ENCODE data around the gene ACIN1. TPM values are rescaled to one million over a fixed set of nuclear protein-coding genes. Genes with fewer than 3 reads are reported as not detected.

Gene ACIN1
- polyA plus RNA-seq, 1 donor (not counting 4 experiments of a cell fraction or from before 2014, with no cell fraction given) = 104 TPM

GRCh38 chr14:23018107-23018506 lies 76.8 kb downstream of the ACIN1 start:
- dilution Hi-C loops (cut with MboI; ENCODE audit: extremely low pct_ligation_motif_present, low sequenced_read_pairs) = no loop called here
- DNase-seq (ENCODE audit: low read depth, low spot score) (no peak), FAIRE-seq (no peak)
- H3K36me3 ChIP-seq (ENCODE audit: control insufficient read depth in 2 of 2, extremely low read depth in 1 of 2, insufficient read depth in 2 of 2, low read length in 2 of 2) = no peaks in the 10 kb centered on the region
- no peak overlapping the region for H3K4me2 ChIP-seq (ENCODE audit: control insufficient read depth, extremely low read depth, insufficient read depth, low read depth, low read length)
- H2AFZ ChIP-seq (ENCODE audit: control insufficient read depth, low read length) = no peak overlapping the region
- H3K4me3 ChIP-seq (ENCODE audit: control insufficient read depth in 2 of 3, extremely low read depth in 1 of 3, insufficient read depth in 2 of 3, low read depth in 1 of 3, low read length in 3 of 3) = no peak overlapping the region
- no peaks in the 10 kb centered on the region for H3K79me2 ChIP-seq (ENCODE audit: control insufficient read depth, insufficient read depth, low read length)
- no peak overlapping the region for H3K9ac ChIP-seq (ENCODE audit: control insufficient read depth, extremely low read depth, insufficient read depth, low read length)
- H3K27me3 ChIP-seq (ENCODE audit: control insufficient read depth, extremely low read depth, insufficient read depth, low read length) = no peaks in the 10 kb centered on the region
- no peaks in the 10 kb centered on the region for H3K9me1 ChIP-seq (ENCODE audit: control insufficient read depth, extremely low read depth, insufficient read depth, low read length)
- H3K4me1 ChIP-seq (ENCODE audit: control insufficient read depth, extremely low read depth, insufficient read depth, low read length) = no peaks in the 10 kb centered on the region
- H3K9me3 ChIP-seq (ENCODE audit: control insufficient read depth, low read depth, low read length) = no peaks in the 10 kb centered on the region
- H4K20me1 ChIP-seq (ENCODE audit: control insufficient read depth, extremely low read depth, insufficient read depth, low read length) = no peaks in the 10 kb centered on the region
- H3K27ac ChIP-seq (ENCODE audit: control insufficient read depth, insufficient read depth, low read length) = no peak overlapping the region
- no peak for TF ChIP-seq EZH2 (IDR thresholded peaks at IDR 0.05; ENCODE audit: low read length)
- no peak for TF ChIP-seq CTCF (optimal IDR thresholded peaks at IDR 0.05 in 1 of 3, IDR thresholded peaks at IDR 0.05 in 1 of 3, conservative IDR thresholded peaks at IDR 0.05 in 1 of 3; ENCODE audit: extremely low read depth in 1 of 3, insufficient read depth in 2 of 3, low read length in 3 of 3)

GRCh38 chr14:23017091-23017490 lies 77.8 kb downstream of the ACIN1 start:
- no peak for TF ChIP-seq CTCF (optimal IDR thresholded peaks at IDR 0.05 in 1 of 3, IDR thresholded peaks at IDR 0.05 in 1 of 3, conservative IDR thresholded peaks at IDR 0.05 in 1 of 3; ENCODE audit: extremely low read depth in 1 of 3, insufficient read depth in 2 of 3, low read length in 3 of 3)
- H3K4me3 ChIP-seq (ENCODE audit: control insufficient read depth in 2 of 3, extremely low read depth in 1 of 3, insufficient read depth in 2 of 3, low read depth in 1 of 3, low read length in 3 of 3) = no peak overlapping the region
- no peak overlapping the region for H3K9ac ChIP-seq (ENCODE audit: control insufficient read depth, extremely low read depth, insufficient read depth, low read length)
- no peaks in the 10 kb centered on the region for H4K20me1 ChIP-seq (ENCODE audit: control insufficient read depth, extremely low read depth, insufficient read depth, low read length)
- no peaks in the 10 kb centered on the region for H3K27me3 ChIP-seq (ENCODE audit: control insufficient read depth, extremely low read depth, insufficient read depth, low read length)
- H3K4me2 ChIP-seq (ENCODE audit: control insufficient read depth, extremely low read depth, insufficient read depth, low read depth, low read length) = no peak overlapping the region
- H3K9me3 ChIP-seq (ENCODE audit: control insufficient read depth, low read depth, low read length) = no peaks in the 10 kb centered on the region
- H3K79me2 ChIP-seq (ENCODE audit: control insufficient read depth, insufficient read depth, low read length) = no peaks in the 10 kb centered on the region
- H3K36me3 ChIP-seq (ENCODE audit: control insufficient read depth in 2 of 2, extremely low read depth in 1 of 2, insufficient read depth in 2 of 2, low read length in 2 of 2) = no peaks in the 10 kb centered on the region
- no peaks in the 10 kb centered on the region for H3K4me1 ChIP-seq (ENCODE audit: control insufficient read depth, extremely low read depth, insufficient read depth, low read length)
- H3K27ac ChIP-seq (ENCODE audit: control insufficient read depth, insufficient read depth, low read length) = no peak overlapping the region
- H2AFZ ChIP-seq (ENCODE audit: control insufficient read depth, low read length) = no peak overlapping the region
- dilution Hi-C loops (cut with MboI; ENCODE audit: extremely low pct_ligation_motif_present, low sequenced_read_pairs) = no loop called here
- H3K9me1 ChIP-seq (ENCODE audit: control insufficient read depth, extremely low read depth, insufficient read depth, low read length) = no peaks in the 10 kb centered on the region
- FAIRE-seq (no peak), DNase-seq (ENCODE audit: low read depth, low spot score) (no peak)

Measured in keratinocyte (primary cell).